ENCODE data around the gene SLC35E3.
"Not testable (repeated sequence)": the region's sequence is repeated elsewhere in the genome, so short reads cannot be mapped to it uniquely, and the experiment has no call there.

SLC35E3 gene

DNA sequence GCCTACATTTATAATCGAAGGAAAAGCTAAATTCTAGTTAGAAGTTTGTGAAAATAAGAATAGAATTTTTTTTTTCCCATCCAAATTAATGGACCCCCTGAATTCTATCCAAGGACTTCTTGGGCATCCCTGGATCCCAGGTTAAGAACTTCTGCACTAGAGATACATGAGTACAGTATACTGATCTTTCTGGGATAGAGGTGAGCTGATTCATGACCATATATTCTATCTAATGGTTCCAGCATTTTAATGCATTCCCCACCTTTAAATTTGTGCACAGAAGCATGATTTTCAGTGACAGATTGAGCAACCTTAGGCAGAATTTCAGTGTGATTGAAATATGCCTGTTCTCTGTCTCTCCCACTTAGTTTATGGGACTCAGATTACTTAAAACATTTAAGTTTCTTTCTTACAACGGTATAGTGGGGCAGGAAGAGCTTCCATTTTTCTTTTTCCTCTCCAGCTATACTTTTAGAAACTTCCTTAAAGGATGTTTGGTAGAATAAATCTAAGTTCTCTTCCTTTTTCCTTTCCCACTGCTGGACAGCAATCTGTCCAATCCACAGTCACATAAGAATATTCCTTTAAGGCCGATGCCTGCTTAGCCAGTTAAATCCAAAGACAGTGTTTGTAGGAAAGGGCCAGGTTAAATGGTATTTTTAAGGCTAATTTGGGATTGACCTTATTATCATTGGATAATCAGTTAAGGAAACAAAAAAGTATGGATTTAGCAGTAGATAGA lies 68.7 kb downstream of the SLC35E3 start:
- H2AFZ ChIP-seq (ENCODE audit: low read length) = no peak overlapping the region
- no peaks in the 10 kb centered on the region for H3K9me2 ChIP-seq (ENCODE audit: low read depth, low read length)
- no peaks in the 10 kb centered on the region for H3K27me3 ChIP-seq (ENCODE audit: insufficient read depth, low read length)
- H3K36me3 ChIP-seq (ENCODE audit: insufficient read depth, low read length) = peaks cover 94% of the 10 kb centered on the region
- peak overlapping the region; percentile 5; the same call in 1 of the 2 replicates for H3K4me2 ChIP-seq (ENCODE audit: low read length)
- peaks cover 49% of the 10 kb centered on the region for H3K4me1 ChIP-seq (ENCODE audit: insufficient read depth, low read length, severe bottlenecking)
- no peaks in the 10 kb centered on the region for H3K9me3 ChIP-seq (ENCODE audit: low read length)
- TF ChIP-seq, protein P1, sequence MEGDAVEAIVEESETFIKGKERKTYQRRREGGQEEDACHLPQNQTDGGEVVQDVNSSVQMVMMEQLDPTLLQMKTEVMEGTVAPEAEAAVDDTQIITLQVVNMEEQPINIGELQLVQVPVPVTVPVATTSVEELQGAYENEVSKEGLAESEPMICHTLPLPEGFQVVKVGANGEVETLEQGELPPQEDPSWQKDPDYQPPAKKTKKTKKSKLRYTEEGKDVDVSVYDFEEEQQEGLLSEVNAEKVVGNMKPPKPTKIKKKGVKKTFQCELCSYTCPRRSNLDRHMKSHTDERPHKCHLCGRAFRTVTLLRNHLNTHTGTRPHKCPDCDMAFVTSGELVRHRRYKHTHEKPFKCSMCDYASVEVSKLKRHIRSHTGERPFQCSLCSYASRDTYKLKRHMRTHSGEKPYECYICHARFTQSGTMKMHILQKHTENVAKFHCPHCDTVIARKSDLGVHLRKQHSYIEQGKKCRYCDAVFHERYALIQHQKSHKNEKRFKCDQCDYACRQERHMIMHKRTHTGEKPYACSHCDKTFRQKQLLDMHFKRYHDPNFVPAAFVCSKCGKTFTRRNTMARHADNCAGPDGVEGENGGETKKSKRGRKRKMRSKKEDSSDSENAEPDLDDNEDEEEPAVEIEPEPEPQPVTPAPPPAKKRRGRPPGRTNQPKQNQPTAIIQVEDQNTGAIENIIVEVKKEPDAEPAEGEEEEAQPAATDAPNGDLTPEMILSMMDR (IDR thresholded peaks at IDR 0.05; ENCODE audit: low read length) = no peak
- no peak for TF ChIP-seq EZH2 (IDR thresholded peaks at IDR 0.05; ENCODE audit: borderline replicate concordance, low read length)
- H3K27ac ChIP-seq (ENCODE audit: low read depth, low read length, poor library complexity, severe bottlenecking) = no peak overlapping the region
- peaks cover 8% of the 10 kb centered on the region for H4K20me1 ChIP-seq (ENCODE audit: insufficient read depth, low read length)
- no peaks in the 10 kb centered on the region for H3F3A ChIP-seq (ENCODE audit: insufficient read depth, low read length)
- peaks cover 82% of the 10 kb centered on the region for H3K79me2 ChIP-seq (ENCODE audit: insufficient read depth, low read length)
- H3K9ac ChIP-seq (ENCODE audit: low read length) = no peak overlapping the region; the same call in 1 of the 2 replicates
- no peak overlapping the region for H3K4me3 ChIP-seq (ENCODE audit: low read depth, low read length, poor library complexity, severe bottlenecking)

DNA sequence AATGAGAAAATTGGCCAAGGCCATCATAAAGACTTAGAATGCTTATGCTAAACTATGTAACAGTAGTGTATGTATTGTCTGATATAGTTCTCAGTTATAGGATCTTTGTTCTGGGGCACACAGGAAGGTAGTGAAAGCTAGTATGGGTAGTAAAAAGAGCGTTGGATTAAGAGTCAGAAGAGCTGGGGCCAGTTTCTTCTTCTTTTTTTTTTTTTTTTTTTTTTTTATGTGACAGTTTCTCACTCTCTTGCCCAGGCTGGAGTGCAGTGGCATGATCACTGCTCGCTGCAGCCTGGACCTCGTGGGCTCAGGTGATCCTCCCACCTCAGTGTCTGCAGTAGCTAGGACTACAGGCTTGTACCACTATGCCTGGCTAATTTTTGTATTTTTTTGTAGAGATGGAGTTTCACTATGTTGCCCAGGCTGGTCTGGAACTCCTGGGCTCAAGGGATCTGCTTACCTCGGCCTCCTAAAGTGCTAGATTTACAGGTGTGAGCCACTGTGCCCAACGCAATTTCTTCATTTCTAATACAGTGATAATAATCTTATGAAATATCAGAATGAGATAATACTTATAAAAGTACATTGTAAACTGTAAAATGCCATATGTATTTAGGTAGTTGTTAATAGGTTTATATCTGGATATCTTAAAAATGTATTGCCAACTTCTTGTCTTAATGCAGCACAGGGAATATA lies 69.4 kb downstream of the SLC35E3 start:
- H2AFZ ChIP-seq (ENCODE audit: low read length) = no peak overlapping the region
- H3K4me3 ChIP-seq (ENCODE audit: low read depth, low read length, poor library complexity, severe bottlenecking) = no peak overlapping the region
- no peaks in the 10 kb centered on the region for H3F3A ChIP-seq (ENCODE audit: insufficient read depth, low read length)
- no peaks in the 10 kb centered on the region for H3K9me3 ChIP-seq (ENCODE audit: low read length)
- no peak overlapping the region for H3K27ac ChIP-seq (ENCODE audit: low read depth, low read length, poor library complexity, severe bottlenecking)
- H3K4me2 ChIP-seq (ENCODE audit: low read length) = no peak overlapping the region; the same call in 1 of the 2 replicates
- peaks cover 8% of the 10 kb centered on the region for H4K20me1 ChIP-seq (ENCODE audit: insufficient read depth, low read length)
- H3K9ac ChIP-seq (ENCODE audit: low read length) = no peak overlapping the region
- H3K9me2 ChIP-seq (ENCODE audit: low read depth, low read length) = no peaks in the 10 kb centered on the region
- TF ChIP-seq EZH2 (IDR thresholded peaks at IDR 0.05; ENCODE audit: borderline replicate concordance, low read length) = no peak
- TF ChIP-seq, protein P1 (IDR thresholded peaks at IDR 0.05; ENCODE audit: low read length) = no peak
- no peaks in the 10 kb centered on the region for H3K27me3 ChIP-seq (ENCODE audit: insufficient read depth, low read length)
- peaks cover 78% of the 10 kb centered on the region for H3K79me2 ChIP-seq (ENCODE audit: insufficient read depth, low read length)
- peaks cover 45% of the 10 kb centered on the region for H3K4me1 ChIP-seq (ENCODE audit: insufficient read depth, low read length, severe bottlenecking)
- H3K36me3 ChIP-seq (ENCODE audit: insufficient read depth, low read length) = peaks cover 94% of the 10 kb centered on the region

DNA sequence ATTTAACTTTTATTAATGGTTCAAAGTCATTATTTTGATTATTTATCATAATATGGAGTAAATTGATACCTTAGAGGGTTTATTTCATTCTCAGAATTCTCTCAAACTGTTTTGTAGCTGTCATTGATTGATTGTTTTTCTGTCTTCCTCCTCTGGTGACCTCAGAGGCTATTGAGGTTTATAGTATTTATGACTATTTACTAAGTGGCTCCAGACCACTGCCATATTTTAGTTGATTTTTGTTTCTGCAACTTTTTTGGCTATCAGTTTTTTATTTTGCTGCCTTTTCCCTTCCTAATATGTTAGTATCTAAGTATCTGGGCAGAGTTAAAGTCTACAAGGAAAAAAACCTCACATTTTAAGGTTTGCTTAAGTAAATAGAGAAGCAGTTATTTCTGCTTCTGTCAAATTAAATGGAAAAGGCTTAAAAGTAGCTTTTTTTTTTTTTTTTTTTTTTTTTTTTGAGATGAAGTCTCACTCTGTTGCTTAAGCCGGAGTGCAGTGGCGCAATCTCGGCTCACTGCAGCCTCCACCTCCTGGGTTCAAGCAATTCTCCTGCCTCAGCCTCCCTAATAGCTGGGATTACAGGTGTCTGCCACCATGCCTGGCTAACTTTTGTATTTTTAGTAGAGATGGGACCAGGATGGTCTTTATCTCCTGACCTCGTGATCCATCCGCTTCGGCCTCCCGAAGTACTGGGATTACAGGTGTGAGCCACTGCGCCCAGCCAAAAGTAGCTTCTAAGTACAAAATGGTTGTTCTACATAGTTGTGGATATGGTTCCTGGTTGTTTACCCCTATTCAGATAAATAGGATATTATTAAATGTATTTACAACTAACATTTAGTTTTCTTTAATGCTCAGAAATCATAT lies 70.2 kb downstream of the SLC35E3 start:
- Histone ChIP-seq H3K4me3 (ENCODE audit: low read depth, low read length, poor library complexity, severe bottlenecking) (no peak overlapping the region), H3K27ac (ENCODE audit: low read depth, low read length, poor library complexity, severe bottlenecking) (no peak overlapping the region), H3K36me3 (ENCODE audit: insufficient read depth, low read length) (peaks cover 94% of the 10 kb centered on the region)

DNA sequence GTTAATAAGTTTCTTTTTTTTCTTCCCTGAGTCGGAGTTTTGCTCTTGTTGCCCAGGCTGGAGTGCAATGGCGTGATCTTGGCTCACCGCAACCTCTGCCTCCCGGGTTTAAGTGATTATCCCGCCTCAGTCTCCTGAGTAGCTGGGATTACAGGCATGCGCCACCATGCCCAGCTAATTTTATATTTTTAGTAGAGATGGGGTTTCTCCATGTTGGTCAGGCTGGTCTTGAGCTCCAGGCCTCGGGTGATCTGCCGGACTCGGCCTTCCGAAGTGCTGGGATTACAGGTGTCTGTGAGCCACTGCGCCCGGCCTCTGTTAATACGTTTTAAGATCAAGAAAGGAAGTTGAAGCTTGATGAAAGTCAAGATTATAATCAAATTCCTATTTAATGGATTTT lies 73.5 kb downstream of the SLC35E3 start:
- H3K9me3 ChIP-seq (ENCODE audit: low read length); H3K27me3 ChIP-seq (ENCODE audit: insufficient read depth, low read length); H3K4me1 ChIP-seq (ENCODE audit: insufficient read depth, low read length, severe bottlenecking); H3K9ac ChIP-seq (ENCODE audit: low read length); H3F3A ChIP-seq (ENCODE audit: insufficient read depth, low read length); H3K27ac ChIP-seq (ENCODE audit: low read depth, low read length, poor library complexity, severe bottlenecking); H3K9me2 ChIP-seq (ENCODE audit: low read depth, low read length); H3K4me2 ChIP-seq (ENCODE audit: low read length); H2AFZ ChIP-seq (ENCODE audit: low read length); H3K4me3 ChIP-seq (ENCODE audit: low read depth, low read length, poor library complexity, severe bottlenecking): not testable (repeated sequence)
- H4K20me1 ChIP-seq (ENCODE audit: insufficient read depth, low read length) = peaks cover 10% of the 10 kb centered on the region
- peaks cover 96% of the 10 kb centered on the region for H3K36me3 ChIP-seq (ENCODE audit: insufficient read depth, low read length)
- H3K79me2 ChIP-seq (ENCODE audit: insufficient read depth, low read length) = peaks cover 47% of the 10 kb centered on the region

More for the DNA sequence above, 70.2 kb downstream of the SLC35E3 start:
- TF ChIP-seq EZH2 (IDR thresholded peaks at IDR 0.05; ENCODE audit: borderline replicate concordance, low read length) = no peak
- TF ChIP-seq, protein P1 (IDR thresholded peaks at IDR 0.05; ENCODE audit: low read length) = no peak
- H3K9me2 ChIP-seq (ENCODE audit: low read depth, low read length) = no peaks in the 10 kb centered on the region
- no peaks in the 10 kb centered on the region for H3F3A ChIP-seq (ENCODE audit: insufficient read depth, low read length)
- no peaks in the 10 kb centered on the region for H3K9me3 ChIP-seq (ENCODE audit: low read length)
- H3K4me1 ChIP-seq (ENCODE audit: insufficient read depth, low read length, severe bottlenecking) = peaks cover 39% of the 10 kb centered on the region
- peaks cover 8% of the 10 kb centered on the region for H4K20me1 ChIP-seq (ENCODE audit: insufficient read depth, low read length)
- no peaks in the 10 kb centered on the region for H3K27me3 ChIP-seq (ENCODE audit: insufficient read depth, low read length)
- no peak overlapping the region for H2AFZ ChIP-seq (ENCODE audit: low read length)
- H3K4me2 ChIP-seq (ENCODE audit: low read length) = no peak overlapping the region
- H3K9ac ChIP-seq (ENCODE audit: low read length) = no peak overlapping the region
- H3K79me2 ChIP-seq (ENCODE audit: insufficient read depth, low read length) = peaks cover 70% of the 10 kb centered on the region

Measured in OCI-LY1 (cell line).